Measurements from ENCODE around the gene ZNF350.
"Not testable (repeated sequence)": the region's sequence is repeated elsewhere in the genome, so short reads cannot be mapped to it uniquely, and the experiment has no call there.

DNA sequence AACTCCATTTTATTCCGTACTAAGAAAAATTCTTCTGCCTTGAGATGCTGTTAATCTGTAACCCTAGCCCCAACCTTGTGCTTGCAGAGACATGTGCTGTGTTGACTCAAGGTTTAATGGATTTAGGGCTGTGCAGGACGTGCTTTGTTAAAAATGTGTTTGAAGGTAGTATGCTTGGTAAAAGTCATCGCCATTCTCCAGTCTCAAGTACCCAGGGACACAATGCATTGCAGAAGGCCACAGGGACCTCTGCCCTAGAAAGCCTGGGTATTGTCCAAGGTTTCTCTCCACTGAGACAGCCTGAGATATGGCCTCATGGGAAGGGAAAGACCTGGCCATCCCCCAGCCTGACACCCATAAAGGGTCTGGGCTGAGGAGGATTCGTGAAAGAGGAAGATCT is 28.8 kb downstream of the ZNF350 start:
- TF ChIP-seq, protein P1, sequence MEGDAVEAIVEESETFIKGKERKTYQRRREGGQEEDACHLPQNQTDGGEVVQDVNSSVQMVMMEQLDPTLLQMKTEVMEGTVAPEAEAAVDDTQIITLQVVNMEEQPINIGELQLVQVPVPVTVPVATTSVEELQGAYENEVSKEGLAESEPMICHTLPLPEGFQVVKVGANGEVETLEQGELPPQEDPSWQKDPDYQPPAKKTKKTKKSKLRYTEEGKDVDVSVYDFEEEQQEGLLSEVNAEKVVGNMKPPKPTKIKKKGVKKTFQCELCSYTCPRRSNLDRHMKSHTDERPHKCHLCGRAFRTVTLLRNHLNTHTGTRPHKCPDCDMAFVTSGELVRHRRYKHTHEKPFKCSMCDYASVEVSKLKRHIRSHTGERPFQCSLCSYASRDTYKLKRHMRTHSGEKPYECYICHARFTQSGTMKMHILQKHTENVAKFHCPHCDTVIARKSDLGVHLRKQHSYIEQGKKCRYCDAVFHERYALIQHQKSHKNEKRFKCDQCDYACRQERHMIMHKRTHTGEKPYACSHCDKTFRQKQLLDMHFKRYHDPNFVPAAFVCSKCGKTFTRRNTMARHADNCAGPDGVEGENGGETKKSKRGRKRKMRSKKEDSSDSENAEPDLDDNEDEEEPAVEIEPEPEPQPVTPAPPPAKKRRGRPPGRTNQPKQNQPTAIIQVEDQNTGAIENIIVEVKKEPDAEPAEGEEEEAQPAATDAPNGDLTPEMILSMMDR (conservative IDR thresholded peaks at IDR 0.05 in 1 of 2, IDR thresholded peaks at IDR 0.05 in 1 of 2; ENCODE audit: low read depth in 1 of 2, low read length in 2 of 2): not testable (repeated sequence)
- TF ChIP-seq EZH2 (IDR thresholded peaks at IDR 0.05; ENCODE audit: low read length, missing control alignments): not testable (repeated sequence)

Measured in fibroblast of lung (primary cell).